HepG2 (cell line): Measurements from ENCODE around the gene HOXA6. TPM values are rescaled to one million over a fixed set of nuclear protein-coding genes. Genes with fewer than 3 reads are reported as not detected.
A peak's percentile ranks its signal among the peaks of the same experiment; 100 is the strongest.

ENCODE experiments used
- AHDC1 ChIP-seq: sonication (generic); formaldehyde crosslinking; IDR thresholded peaks from 2 replicates; pipeline ENCODE4 v1.5.1; 2020; ENCODE audit warnings: mild to moderate bottlenecking, missing genetic modification reagents, borderline replicate concordance
- ATM ChIP-seq: fragments of 450-650 bp; IDR thresholded peaks from 2 replicates; pipeline ENCODE4 v1.7.1; 2017; ENCODE audit warnings: mild to moderate bottlenecking, borderline replicate concordance
- ELF4 ChIP-seq: sonication (generic); formaldehyde crosslinking; IDR thresholded peaks from 2 replicates; pipeline ENCODE4 v1.5.0; 2020; ENCODE audit warnings: missing genetic modification reagents, mild to moderate bottlenecking, moderate library complexity, borderline replicate concordance
- FOXA3 ChIP-seq: IDR thresholded peaks from 2 replicates; pipeline ENCODE4 v1.6.1; 2016; ENCODE audit warnings: missing genetic modification reagents, missing compliant biosample characterization
- HDAC2 ChIP-seq: sonication (generic); formaldehyde crosslinking; IDR thresholded peaks from 2 replicates; pipeline ENCODE4 v1.4.0; 2020; ENCODE audit warnings: missing genetic modification reagents
- HNRNPH1 ChIP-seq: fragments of 200-400 bp; formaldehyde crosslinking; optimal IDR thresholded peaks from 2 replicates; pipeline ENCODE3; 2017; ENCODE audit warnings: mild to moderate bottlenecking, low read depth, low read length
- KDM3A ChIP-seq: IDR thresholded peaks from 2 replicates; pipeline ENCODE4 v1.6.1; 2018; ENCODE audit warnings: low read depth, missing compliant biosample characterization
- MXD4 ChIP-seq: IDR thresholded peaks from 2 replicates; pipeline ENCODE4 v1.6.1; 2016; ENCODE audit warnings: mild to moderate bottlenecking, missing biosample characterization, missing genetic modification reagents
- PAF1 ChIP-seq: IDR thresholded peaks from 2 replicates; pipeline ENCODE4 v1.6.1; 2016; ENCODE audit warnings: missing genetic modification reagents, missing compliant biosample characterization
- SOX6 ChIP-seq, 2 experiments: fragments of 450-650 bp in 1 of 2; sonication (generic) in 1 of 2; formaldehyde crosslinking in 1 of 2; IDR thresholded peaks; 2 replicates each; pipeline versions ENCODE4 v1.4.0 to v1.6.1; 2017 to 2020; ENCODE audit warnings: antibody characterized with exemption in 1 of 2, mild to moderate bottlenecking in 1 of 2, missing genetic modification reagents in 1 of 2
- SRSF1 ChIP-seq: fragments of 200-400 bp; formaldehyde crosslinking; optimal IDR thresholded peaks from 2 replicates; pipeline ENCODE3; 2017; ENCODE audit warnings: mild to moderate bottlenecking, low read depth, low read length, moderate library complexity
- ZNF430 ChIP-seq: sonication (generic); formaldehyde crosslinking; IDR thresholded peaks from 2 replicates; pipeline ENCODE4 v1.9.0; 2021; ENCODE audit warnings: mild to moderate bottlenecking, missing genetic modification reagents
- polyA plus RNA-seq, 8 experiments: library from polyadenylated mRNA; depleted of rRNA in 3 of 8; stranded (reverse) in 7 of 8; unstranded in 1 of 8; fragments of >200 nt; fragmentation: Illumina TruSeq in 4 of 8; extraction: Trizol in 4 of 8; gene quantifications; 2 replicates each; pipeline versions ENCODE4 v1.2.1 to v1.2.3, GENCODE V29; 2011 to 2016; ENCODE audit warnings: low read depth in 4 of 8, missing spikeins in 1 of 8, mixed read lengths in 1 of 8; ENCODE audit not compliant: insufficient read depth in 1 of 8
- total RNA-seq, 5 experiments: library from RNA; depleted of rRNA; stranded (reverse); fragments of >200 nt; fragmentation: Illumina TruSeq; extraction: Trizol; gene quantifications; 2 replicates each; pipeline ENCODE4 v1.2.3, GENCODE V29; 2016; ENCODE audit warnings: low read depth in 1 of 5
- TF ChIP-seq, protein P1 (sequence below): sonication (generic); formaldehyde crosslinking; IDR thresholded peaks from 2 replicates; pipeline ENCODE4 v1.4.0; 2020; ENCODE audit warnings: missing genetic modification reagents, borderline replicate concordance
- TF ChIP-seq, protein P2 (sequence below): sonication (generic); formaldehyde crosslinking; conservative IDR thresholded peaks from 2 replicates; pipeline ENCODE4 v1.8.0; 2022; ENCODE audit warnings: mild to moderate bottlenecking, moderate library complexity, missing genetic modification reagents

Gene HOXA6
- total and polyA plus RNA-seq, 2 of the 13 experiments (the other 11 are each of a cell fraction or from before 2014, with no cell fraction given), result 1.3 to 1.5 TPM

GRCh38 chr7:27122077-27122910, 25.3 kb downstream of the HOXA6 start (continued):
- TF ChIP-seq, protein P1, sequence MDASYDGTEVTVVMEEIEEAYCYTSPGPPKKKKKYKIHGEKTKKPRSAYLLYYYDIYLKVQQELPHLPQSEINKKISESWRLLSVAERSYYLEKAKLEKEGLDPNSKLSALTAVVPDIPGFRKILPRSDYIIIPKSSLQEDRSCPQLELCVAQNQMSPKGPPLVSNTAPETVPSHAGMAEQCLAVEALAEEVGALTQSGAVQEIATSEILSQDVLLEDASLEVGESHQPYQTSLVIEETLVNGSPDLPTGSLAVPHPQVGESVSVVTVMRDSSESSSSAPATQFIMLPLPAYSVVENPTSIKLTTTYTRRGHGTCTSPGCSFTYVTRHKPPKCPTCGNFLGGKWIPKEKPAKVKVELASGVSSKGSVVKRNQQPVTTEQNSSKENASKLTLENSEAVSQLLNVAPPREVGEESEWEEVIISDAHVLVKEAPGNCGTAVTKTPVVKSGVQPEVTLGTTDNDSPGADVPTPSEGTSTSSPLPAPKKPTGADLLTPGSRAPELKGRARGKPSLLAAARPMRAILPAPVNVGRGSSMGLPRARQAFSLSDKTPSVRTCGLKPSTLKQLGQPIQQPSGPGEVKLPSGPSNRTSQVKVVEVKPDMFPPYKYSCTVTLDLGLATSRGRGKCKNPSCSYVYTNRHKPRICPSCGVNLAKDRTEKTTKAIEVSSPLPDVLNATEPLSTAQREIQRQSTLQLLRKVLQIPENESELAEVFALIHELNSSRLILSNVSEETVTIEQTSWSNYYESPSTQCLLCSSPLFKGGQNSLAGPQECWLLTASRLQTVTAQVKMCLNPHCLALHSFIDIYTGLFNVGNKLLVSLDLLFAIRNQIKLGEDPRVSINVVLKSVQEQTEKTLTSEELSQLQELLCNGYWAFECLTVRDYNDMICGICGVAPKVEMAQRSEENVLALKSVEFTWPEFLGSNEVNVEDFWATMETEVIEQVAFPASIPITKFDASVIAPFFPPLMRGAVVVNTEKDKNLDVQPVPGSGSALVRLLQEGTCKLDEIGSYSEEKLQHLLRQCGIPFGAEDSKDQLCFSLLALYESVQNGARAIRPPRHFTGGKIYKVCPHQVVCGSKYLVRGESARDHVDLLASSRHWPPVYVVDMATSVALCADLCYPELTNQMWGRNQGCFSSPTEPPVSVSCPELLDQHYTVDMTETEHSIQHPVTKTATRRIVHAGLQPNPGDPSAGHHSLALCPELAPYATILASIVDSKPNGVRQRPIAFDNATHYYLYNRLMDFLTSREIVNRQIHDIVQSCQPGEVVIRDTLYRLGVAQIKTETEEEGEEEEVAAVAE (CRISPR knock-in tag), result no peak
- no peak for TF ChIP-seq ELF4
- TF ChIP-seq SRSF1, result no peak
- peak; percentile 69 for TF ChIP-seq FOXA3
- no peak for TF ChIP-seq KDM3A (CRISPR knock-in tag)
- TF ChIP-seq MXD4 (CRISPR knock-in tag), result no peak; the same call in 1 of the 2 replicates
- no peak for TF ChIP-seq SOX6 (IDR thresholded peaks at IDR 0.05)
- TF ChIP-seq SOX6 (CRISPR knock-in tag; IDR thresholded peaks at IDR 0.05), result peak; percentile 85
- no peak for TF ChIP-seq ATM
- peak; percentile 72; the same call in 1 of the 2 replicates for TF ChIP-seq AHDC1 (CRISPR knock-in tag)
- no peak for TF ChIP-seq HNRNPH1
- TF ChIP-seq HDAC2 (CRISPR knock-in tag), result peak; percentile 42
- TF ChIP-seq, protein P2, sequence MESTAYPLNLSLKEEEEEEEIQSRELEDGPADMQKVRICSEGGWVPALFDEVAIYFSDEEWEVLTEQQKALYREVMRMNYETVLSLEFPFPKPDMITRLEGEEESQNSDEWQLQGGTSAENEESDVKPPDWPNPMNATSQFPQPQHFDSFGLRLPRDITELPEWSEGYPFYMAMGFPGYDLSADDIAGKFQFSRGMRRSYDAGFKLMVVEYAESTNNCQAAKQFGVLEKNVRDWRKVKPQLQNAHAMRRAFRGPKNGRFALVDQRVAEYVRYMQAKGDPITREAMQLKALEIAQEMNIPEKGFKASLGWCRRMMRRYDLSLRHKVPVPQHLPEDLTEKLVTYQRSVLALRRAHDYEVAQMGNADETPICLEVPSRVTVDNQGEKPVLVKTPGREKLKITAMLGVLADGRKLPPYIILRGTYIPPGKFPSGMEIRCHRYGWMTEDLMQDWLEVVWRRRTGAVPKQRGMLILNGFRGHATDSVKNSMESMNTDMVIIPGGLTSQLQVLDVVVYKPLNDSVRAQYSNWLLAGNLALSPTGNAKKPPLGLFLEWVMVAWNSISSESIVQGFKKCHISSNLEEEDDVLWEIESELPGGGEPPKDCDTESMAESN (CRISPR knock-in tag), result no peak
- peak; percentile 91; the same call in 1 of the 2 replicates for TF ChIP-seq ZNF430 (CRISPR knock-in tag)
- TF ChIP-seq PAF1 (CRISPR knock-in tag), result no peak
